Fibroblast of the aortic adventitia (primary cell): Measurements from ENCODE around the gene LINC01488. TPM values are rescaled to one million over a fixed set of nuclear protein-coding genes. Genes with fewer than 3 reads are reported as not detected.

Experiments
- DNase-seq: peaks from one replicate; pipeline ENCODE4 v3.0.0-alpha.2; 2010; ENCODE audit warnings: low read depth
- H3K4me3 ChIP-seq: 2 replicates; pipeline ENCODE4 v1.5.1; 2011; ENCODE audit warnings: low read depth, mild to moderate bottlenecking, control low read depth, low read length, moderate library complexity
- total RNA-seq: library from RNA; depleted of rRNA; stranded (reverse); fragments of >200 nt; gene quantifications from 2 replicates; pipeline ENCODE4 v1.2.3, GENCODE V29; 2012; ENCODE audit warnings: low replicate concordance
- TF ChIP-seq, protein P1 (sequence below): IDR thresholded peaks from 2 replicates; pipeline ENCODE4 v1.5.1; 2011; ENCODE audit warnings: mild to moderate bottlenecking, low read length, control low read depth, inconsistent platforms; ENCODE audit not compliant: insufficient read depth

LINC01488 gene
- total RNA-seq, 1 donor: not detected

GRCh38 chr11:69504127-69504526, 22.7 kb downstream of the LINC01488 start:
- DNase-seq: no peak
- no peak overlapping the region for H3K4me3 ChIP-seq
- TF ChIP-seq, protein P1, sequence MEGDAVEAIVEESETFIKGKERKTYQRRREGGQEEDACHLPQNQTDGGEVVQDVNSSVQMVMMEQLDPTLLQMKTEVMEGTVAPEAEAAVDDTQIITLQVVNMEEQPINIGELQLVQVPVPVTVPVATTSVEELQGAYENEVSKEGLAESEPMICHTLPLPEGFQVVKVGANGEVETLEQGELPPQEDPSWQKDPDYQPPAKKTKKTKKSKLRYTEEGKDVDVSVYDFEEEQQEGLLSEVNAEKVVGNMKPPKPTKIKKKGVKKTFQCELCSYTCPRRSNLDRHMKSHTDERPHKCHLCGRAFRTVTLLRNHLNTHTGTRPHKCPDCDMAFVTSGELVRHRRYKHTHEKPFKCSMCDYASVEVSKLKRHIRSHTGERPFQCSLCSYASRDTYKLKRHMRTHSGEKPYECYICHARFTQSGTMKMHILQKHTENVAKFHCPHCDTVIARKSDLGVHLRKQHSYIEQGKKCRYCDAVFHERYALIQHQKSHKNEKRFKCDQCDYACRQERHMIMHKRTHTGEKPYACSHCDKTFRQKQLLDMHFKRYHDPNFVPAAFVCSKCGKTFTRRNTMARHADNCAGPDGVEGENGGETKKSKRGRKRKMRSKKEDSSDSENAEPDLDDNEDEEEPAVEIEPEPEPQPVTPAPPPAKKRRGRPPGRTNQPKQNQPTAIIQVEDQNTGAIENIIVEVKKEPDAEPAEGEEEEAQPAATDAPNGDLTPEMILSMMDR: no peak

DNA sequence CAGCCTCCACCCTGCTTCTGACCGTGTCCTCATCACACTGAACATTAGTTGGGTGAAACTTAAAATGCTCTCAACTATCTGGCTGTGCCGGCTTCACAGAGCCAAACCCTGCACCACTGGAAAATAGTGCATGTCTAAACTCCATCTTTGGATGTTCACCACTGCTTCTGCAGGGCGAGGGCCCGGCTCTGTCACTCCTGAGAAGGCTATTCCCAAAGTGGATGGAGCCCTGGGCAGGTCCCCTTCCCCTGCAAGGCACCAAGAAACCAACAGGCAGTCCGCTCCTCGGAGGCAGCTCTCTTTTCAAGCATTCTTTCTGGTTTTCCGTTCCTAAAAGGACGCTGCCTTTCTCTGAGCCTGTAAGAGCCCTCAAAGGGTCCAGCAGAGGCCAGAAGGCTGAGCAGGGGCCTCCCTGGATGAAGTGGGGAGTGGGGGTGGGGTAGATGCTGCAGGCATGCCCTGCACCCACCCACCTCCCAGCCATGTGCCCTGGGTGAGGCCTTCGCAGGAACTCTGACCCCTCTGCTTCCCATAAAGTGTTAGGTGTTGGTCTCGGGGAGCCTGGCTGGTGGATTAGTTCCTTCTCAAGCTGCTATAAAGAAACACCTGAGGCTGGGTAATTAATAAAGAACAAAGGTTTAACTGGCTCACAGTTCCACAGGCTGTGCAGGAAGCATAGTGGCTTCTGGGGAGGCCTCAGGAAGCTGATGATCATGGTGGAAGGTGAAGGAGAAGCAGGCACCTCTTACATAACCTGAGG, 23.3 kb downstream of the LINC01488 start:
- DNase-seq: no peak
- no peak overlapping the region for H3K4me3 ChIP-seq
- TF ChIP-seq, protein P1: no peak

DNA sequence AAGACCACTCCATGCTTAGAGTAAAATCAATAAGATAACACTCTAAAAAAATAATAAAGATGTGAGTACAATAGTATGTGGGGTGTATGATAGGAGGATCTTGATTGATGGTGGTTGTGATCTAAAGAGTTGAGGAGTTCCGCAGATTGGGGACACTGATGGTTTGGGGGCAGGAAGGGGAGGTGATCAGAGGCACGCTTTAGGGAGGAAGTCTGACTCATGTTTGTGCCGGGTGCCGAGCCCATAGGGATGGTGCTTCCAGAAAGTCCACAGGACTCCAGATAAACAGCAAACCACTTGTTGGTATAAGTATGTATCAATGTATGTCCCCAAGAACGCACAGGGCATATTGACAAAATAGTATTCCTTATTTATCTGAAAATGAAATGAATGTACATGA, 27.5 kb downstream of the LINC01488 start:
- no peak for DNase-seq
- H3K4me3 ChIP-seq: no peak overlapping the region
- TF ChIP-seq, protein P1: no peak

GRCh38 chr11:69509381-69509780, 27.9 kb downstream of the LINC01488 start:
- TF ChIP-seq, protein P1: no peak
- no peak for DNase-seq
- no peak overlapping the region for H3K4me3 ChIP-seq

- no peak overlapping the region for H3K4me3 ChIP-seq
- TF ChIP-seq, protein P1: no peak
- DNase-seq: no peak
Measured at GRCh38 chr11:69509846-69510390, 28.5 kb downstream of the LINC01488 start.

- no peak overlapping the region for H3K4me3 ChIP-seq
- TF ChIP-seq, protein P1: no peak
- peak; percentile 52 for DNase-seq
Measured at GRCh38 chr11:69510471-69511357, 29.3 kb downstream of the LINC01488 start.
